CD4-positive, alpha-beta T cell treated with Interleukin-17A for 1 hour (primary cell): ENCODE results near the gene BDH1.
"Not testable (repeated sequence)": the region's sequence is repeated elsewhere in the genome, so short reads cannot be mapped to it uniquely, and the experiment has no call there.

Experiments
- DNase-seq: peaks from one replicate; pipeline ENCODE4 v3.0.0-alpha.2; 2020

The BDH1 gene

DNA sequence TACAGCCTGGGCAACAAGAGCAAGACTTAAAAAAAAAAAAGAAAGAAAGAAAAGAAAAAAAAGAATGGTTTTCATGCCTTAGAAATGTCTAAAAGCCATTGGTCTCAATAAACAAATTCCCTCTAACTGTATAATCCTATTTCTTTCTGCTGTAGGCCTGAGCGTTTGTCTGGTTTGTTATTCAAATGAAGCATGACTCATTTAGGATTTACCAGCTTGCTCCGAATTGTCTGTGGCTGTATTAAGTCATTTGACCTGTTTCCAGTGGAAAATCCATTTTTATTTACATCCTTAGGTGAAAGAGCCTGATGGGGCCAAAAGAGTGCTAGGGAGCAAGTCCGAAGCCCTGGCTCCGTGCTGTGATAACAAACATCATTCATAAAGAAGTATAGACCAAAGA lies 73.8 kb downstream of the BDH1 start:
- no peak for DNase-seq

DNA sequence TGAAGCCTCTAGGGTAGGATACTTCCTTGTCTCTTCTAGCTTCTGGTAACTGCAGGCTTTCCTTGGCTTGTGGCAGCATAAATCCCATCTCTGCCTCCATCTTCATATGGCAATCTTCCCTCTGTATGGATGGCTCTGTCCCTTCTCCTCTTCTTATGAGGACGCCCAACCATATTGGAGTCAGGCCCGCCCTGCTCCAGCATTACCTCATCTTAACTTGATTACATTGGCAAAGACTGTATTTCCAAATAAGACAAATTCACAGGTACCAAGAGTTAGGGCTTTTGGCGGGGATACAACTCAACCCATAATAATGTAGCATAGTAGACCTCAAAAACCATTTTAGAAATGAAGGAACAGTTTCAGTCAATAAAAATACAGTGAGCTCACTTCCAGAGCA lies 75.4 kb downstream of the BDH1 start:
- DNase-seq, result no peak

DNA sequence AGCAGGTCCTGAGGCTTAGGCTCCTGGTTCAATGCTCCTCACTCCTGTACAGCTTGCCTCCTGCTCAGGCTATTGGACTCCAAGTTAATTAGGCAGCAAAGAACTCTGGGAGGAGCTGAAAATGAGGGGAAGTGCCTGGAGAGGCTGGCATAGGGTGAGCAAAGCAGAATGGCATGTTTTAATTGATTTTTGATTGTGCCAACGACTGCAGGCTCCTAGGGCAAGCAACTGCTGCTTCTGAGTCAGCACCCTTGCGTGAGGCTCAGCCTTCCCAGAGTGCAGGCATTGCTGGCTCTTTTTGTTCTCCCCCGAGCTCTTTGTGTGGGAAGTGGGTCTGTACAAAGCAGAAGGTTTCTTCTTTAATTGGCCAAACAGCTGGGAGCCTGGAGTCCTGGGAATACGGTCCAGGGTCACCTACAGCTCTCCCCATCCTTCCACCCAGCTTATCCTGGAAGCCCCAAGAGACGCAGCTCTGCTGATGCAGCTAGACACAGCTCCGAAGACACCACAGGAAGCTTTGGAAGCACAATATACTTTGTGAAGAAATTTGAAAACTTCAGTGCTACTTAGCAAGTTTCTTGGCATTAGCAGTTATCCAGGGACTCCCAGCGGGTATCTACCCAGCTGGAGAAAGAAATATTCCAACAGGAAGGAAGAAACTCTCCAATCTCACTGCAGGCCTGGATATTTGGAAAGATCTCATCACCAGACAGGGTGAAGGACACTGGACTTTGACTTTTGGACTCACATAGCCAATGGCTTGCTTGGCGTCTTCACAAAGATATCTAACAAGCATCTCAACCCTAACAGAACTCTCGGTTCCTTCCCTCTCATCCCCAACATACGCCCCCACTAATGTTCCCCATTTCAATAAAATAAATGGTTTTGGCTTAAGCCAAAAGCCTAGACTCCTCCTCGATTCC lies 76.8 kb downstream of the BDH1 start:
- DNase-seq, result no peak

DNA sequence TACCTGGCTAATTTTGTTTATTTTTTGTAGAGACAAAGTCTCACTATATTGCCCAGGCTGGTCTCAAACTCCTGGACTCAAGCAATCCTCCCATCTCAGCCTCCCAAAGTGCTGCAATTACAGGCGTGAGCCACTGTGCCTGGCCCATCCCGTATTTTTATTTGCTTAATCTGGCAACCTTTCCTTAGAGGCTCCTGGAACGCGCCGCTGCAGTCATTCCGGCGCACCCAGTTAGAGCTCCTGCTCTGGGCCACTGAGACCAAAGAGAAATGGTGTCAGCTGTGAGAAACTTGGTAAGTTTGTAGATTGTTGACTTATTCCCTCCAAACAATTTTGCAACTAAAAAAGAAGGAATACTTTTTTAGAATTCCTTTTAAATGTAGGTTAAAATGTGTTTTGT lies 78.0 kb downstream of the BDH1 start:
- DNase-seq, result not testable (repeated sequence)

DNA sequence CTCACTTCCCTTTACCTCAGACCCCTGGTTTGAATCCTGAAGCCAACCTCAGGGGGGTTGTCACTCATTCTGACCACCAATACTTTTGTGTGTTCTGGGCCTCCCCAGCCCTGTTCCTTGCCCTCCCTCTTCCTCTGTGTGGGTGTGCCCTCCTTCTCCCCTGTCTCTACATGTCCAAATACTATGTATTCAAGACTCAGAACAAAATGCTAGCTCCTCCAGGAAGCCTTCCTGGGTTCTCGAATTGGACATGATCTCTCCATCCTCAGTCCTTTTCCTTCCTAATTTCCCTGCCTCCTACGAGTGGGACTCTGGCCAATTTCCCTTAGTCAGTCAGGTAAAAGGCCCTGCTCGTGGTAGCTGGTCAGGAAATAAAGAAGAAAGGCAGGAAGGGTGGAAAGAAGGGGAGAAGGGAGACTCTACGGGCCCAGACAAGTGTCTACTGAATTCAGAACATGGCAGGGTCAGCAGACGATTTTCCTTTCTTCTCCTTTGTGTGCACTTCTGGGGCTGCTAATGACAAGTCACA lies 79.7 kb downstream of the BDH1 start:
- no peak for DNase-seq

DNA sequence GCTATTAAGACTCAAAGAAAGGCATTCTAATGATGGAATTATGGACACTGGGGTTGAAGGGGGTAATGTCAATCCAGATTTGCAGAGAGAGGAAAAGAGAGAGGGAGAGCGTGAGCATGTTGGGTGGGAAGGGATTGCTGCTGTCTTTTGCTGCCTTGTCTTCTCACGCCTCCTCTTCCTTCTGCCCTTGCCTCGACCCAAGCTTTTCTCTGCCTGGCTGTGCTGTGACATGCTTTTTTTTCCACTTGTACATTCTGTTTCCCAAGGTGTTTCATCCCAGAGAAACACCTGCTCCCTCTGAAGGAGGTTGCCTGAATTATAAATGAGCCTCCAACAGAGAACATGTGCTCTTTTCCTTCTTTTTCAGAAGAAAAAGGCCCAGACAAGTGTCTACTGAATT lies 80.3 kb downstream of the BDH1 start:
- no peak for DNase-seq

DNA sequence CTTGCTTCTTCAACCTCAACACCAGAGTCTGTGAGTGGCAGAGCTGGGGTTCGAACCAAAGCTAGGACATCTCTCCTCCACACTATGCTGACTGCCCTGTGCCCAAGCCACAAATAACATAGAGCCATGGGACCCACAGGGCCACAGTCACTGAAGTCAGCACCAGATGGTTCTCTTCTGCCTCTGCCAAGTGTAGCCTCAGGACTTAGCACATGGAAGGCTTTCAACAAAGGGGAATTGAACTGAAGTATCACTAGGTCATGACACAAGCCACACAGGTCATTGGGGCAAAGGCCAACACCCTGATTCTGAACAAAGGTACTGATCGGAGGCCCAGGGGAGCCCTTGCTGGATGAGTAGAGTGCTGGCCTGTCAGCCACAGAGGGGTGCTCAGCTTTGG lies 83.6 kb downstream of the BDH1 start:
- no peak for DNase-seq

DNA sequence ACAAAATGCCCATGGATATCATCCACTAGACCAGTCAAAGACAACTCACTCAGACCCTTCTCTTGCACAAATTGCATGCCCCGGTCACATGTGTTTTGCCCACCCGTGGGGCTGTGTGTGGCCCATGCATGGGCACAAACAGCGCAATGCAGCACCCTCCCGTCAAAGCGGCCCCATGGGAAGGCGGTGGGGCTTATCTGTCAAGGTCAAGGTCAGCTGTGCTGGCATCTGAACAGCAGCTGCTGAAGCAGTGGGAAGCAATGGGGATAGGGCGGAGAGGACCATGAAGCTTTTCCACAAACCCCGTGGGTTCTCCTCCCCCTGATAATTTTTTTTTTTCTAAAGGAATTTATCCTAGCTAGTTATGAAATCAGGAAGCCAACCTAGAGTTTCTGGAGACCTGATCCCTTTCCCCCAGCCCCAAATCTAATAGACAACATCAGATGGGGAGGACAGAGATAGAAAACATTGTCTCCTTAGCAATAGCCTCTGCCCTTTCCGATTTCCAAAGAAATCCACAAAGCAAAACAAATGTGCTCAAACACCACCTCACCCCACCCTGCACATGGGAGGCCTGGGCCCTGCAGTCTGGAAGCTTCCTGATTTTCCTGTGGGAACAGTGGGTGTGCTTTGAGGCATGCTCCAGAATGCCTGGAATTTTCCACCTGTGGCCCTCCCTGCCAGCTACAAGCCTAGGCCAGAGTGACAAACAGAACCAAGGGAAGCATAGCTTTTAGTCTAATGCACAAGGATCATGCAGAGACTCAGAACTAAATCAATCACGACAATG lies 84.4 kb downstream of the BDH1 start:
- no peak for DNase-seq

DNA sequence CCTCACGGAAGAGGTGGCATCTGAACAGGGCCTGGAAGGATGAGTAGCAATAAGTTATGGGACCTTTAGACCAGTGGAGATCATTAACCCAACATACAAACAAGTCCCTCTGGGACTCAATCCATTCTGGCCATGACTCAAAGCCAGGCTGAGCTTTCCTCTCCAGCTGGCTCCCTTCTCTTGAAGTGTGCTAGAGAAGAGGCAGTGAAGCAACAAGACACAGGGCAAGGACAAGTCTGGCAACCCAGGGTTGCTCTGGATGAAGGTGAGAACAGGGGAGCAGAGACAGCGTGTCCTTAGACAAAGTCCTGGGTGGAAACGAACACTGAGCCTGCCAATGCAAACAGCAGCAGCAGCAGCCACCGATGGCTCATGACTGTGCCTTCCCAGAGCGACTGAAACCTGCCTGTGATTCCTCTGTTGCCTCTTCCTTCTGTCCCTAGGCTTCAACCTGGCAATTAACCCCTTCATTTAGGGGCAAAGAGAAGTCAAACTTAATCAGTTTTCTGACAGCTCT lies 86.8 kb downstream of the BDH1 start:
- DNase-seq, result no peak

DNA sequence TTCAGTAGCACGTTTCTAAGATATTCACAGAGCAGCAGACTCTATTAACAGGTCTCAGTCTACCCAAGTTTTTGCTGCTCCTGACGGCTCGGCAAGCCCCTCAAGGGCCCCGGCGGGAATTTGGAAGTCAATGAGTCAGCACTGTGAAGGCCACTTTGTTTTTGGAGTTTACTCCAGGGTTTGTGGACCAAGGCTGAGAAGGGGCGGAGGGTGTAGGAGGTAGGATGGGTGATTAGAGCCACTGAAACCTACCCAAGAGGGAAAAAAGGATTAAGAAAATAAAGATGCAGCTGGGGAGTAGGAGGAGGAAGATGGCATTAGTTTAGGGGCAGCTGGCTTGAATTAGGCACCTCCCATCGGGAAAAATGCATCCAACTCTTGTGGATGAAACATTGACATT lies 87.6 kb downstream of the BDH1 start:
- DNase-seq, result no peak

DNA sequence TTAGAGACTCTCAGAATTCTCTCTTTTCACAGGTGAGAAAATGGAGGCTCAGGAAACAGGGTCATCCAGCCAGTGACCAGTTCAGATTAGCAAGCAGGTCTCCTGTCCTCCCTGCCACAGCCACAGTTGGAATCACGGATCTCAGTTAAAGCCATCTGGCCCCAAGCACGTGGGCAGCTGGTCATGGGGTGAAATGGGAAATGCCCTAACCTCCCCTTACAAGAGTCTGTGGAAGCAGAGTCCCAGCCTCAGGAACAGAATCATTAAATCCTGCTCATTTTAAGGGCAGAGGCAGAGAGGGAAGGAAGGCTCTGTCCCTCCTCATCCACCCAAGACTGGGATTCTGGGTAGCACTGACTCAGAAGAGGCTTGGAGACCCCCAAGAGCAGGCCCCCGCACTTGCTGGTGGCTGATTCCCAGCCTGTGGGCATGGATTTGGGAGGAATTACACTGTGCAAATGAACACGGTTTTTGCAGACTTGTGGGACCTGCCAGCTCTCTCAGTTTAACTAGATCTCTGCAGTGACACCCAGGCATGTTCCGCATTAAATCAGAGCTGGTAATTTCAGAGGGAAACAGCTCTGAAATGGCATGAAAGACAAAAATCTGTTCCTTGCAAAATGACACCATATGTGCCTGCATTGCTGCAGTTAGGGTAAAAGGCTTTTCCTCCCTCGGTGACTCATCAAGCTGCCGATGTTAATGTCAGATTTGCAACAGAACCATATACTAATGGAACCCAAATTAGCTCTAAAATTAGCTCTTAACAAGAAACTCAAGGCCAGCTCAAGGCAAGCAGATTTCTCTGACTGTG lies 89.0 kb downstream of the BDH1 start:
- DNase-seq, result no peak

DNA sequence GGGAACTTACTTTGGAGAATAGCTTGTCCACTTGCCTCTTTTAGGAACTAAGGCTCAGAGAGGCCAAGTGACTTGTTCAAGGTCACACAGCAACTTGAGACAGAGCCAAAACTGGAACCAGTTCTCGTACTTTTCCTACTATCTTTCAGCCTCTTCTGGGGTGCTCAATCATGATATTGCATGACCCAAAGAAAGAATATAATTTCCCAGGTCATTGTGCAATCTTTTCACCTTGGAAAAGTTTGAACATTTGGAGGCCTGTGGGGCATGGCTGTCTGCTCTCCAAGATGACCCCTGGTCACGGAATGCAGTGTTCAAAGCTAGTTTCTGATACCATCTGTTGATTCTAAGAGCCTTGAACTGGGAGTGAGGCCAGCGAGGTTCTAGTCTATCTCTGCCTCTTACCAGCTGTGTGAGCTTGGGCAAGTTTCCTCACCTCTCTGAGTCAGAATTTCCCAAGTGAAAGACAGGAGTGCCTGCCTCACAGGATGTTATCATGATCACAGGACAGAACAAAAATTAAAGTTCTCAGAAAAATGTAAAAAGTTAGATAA lies 89.7 kb downstream of the BDH1 start:
- DNase-seq, result no peak

DNA sequence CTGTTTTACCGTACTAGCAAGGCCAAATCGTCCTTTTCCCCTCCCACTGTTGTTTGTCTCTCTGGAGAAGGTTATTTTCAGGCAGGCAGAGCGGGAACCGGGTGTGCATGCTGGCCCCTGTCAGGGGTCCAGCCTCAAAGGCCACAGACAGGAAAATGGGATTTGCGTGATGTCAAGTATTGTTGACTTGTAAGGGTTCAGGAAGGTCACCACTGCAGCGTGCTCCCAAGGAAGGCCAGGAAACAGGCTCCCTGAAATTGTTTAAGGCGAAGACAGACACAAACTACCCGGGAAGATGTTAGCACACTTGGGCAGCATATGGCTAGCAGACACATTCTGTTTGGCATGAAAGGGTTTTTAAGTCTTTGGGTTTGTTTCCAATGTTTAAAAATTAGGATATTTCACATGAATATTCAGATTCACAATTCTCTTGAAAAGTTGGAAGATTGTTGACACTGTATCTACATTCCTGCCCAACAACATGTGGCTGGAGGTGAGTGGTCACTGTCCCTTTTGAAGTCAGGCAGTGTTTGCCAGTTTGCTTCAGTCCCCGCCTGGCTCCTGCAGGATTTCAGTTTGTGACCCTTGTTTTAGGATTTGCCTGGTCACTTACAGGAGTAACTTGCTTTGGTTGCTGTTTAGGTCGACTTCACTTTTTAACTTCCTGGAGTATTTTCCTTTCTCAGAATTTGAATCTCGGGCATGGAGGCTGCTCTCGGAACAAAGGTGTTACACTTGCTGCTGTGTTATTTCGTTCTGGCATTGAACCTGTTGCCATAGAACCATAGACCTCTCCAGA lies 90.4 kb downstream of the BDH1 start:
- no peak for DNase-seq

DNA sequence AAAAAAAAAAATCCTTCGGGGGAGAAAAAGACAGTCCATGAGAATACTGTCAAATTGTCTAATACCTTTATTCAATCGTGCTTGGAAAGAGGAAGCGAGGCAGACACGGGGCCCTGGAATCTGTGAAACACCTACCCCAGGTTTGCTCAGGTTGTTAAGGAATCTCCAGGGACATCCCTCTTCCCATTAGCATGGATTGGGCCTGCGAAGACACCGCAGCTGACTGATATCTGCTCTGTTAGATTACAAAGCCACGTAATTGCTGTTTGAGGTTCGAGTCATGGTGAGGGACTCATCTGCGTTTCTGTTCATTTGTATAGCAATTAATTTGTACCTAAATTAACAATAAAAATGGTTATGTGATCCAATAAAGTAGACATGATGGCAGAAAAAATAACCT lies 91.0 kb downstream of the BDH1 start:
- DNase-seq, result no peak

DNA sequence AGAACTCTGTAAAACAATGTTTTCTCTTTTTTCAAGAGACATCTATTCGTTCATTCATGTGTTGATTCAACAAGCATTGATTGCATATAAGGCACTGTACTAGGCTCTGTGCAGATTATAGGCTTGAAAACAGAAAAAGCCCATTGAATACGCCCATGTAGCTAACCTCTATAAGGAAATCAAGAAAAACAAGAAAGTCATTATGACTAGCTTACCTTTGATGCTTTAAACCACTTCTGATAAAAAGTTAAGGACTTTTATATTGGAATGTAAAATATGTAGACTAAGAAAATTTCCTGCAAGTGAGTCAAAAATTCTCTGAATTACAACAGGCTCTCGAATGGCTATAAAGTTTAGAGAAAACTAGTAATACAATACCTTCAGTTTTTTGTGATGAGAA lies 92.5 kb downstream of the BDH1 start:
- no peak for DNase-seq

DNA sequence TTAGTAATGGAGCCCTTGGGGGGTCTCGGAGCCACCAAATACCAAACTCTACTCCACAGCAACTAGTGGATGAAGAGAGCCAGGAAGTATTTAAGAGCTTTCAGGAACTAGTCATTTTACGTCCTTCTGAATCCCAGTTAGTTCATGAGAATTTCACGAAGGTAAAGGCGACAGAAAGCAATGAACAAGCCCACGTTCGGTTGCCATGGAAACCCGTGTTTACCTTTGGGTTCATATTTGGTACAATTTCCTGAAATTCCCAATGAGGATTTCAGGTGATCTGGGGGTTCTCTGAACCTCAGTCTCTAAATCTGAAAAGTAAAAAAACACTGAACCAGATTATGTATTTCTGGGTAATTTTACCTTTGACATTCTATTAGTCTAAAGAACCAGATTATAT lies 93.0 kb downstream of the BDH1 start:
- no peak for DNase-seq

DNA sequence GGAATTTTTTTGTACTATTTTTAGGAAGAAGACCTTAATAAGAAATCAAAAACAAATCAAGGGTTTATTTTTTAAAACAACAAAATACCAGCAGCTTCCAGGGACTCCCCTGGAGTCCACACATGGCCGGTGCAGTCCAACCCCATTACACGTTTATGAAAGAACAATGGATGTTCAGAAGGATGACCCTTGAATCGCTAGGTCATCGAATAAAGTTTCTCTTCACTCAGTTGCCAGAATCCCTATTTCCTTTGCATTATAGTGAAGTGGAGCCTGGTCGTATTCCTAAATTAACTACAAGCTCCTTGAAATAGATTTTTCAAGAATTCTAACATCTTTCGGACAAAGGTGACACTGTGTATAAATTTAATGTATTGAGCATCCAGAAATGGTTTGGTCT lies 95.1 kb downstream of the BDH1 start:
- DNase-seq, result no peak

DNA sequence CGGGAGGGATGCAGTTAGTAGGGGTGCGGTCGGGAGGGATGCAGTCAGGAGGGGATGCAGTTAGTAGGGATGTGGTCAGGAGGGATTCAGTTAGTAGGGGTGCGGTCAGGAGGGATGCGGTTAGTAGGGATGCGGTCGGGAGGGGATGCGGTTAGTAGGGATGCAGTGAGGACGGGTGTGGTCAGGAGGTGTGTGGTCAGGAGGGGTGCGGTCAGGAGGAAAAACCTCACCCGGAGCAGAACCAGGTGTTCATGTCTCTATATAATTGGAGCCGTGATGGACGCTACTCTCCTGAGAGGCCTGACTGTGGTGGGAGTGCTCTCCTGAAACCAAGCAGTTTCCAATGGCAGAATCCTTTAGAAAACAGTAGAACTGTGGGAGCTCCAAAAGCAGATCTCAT lies 95.8 kb downstream of the BDH1 start:
- no peak for DNase-seq
